ENCODE measurements around the gene HNMT. TPM values are rescaled to one million over a fixed set of nuclear protein-coding genes. Genes with fewer than 3 reads are reported as not detected.

Gene HNMT
- polyA plus RNA-seq, 1 of the 3 experiments (the other 2 are of a cell fraction): 1.8 TPM

- no peaks in the 10 kb centered on the region for H3K36me3 ChIP-seq (replicated peaks in 1 of 2; ENCODE audit: control insufficient read depth in 1 of 2, insufficient read depth in 2 of 2, low read length in 1 of 2)
- no peak for DNase-seq
- H3K4me2 ChIP-seq: no peak overlapping the region
- H2AFZ ChIP-seq (ENCODE audit: low read depth): no peak overlapping the region
- H3F3A ChIP-seq (replicated peaks; ENCODE audit: insufficient read depth): no peaks in the 10 kb centered on the region
- no peak overlapping the region for H3K27ac ChIP-seq (ENCODE audit: low read depth in 2 of 2, low read length in 1 of 2)
- no peaks in the 10 kb centered on the region for H3K79me2 ChIP-seq (ENCODE audit: insufficient read depth)
- H3K9me3 ChIP-seq: no peaks in the 10 kb centered on the region
- WGBS (ENCODE audit: low lambda C conversion rate): 90% methylated on average over 4 of the region's 4 CpGs
- ChIA-PET POLR2A (no interaction called here), CTCF (interaction anchor here (1.8 kb wide), 1 partner anchor 9 kb away, joined by 4 read pairs; no protein-coding TSS in a partner anchor)
- no peak overlapping the region for H3K4me3 ChIP-seq (ENCODE audit: low read depth in 2 of 2, low read length in 1 of 2)
- no peaks in the 10 kb centered on the region for H3K9me2 ChIP-seq
- no peaks in the 10 kb centered on the region; a peak in 2 of 4 replicates for H3K4me1 ChIP-seq (ENCODE audit: control insufficient read depth in 1 of 2, insufficient read depth in 2 of 2, low read depth in 1 of 2, low read length in 1 of 2)
- TF ChIP-seq EZH2phosphoT487 (IDR thresholded peaks at IDR 0.05; ENCODE audit: borderline replicate concordance, low read depth): no peak
- no peak overlapping the region for H3K9ac ChIP-seq
- no peaks in the 10 kb centered on the region for H4K20me1 ChIP-seq (ENCODE audit: insufficient read depth)
- H3K27me3 ChIP-seq (ENCODE audit: insufficient read depth): no peaks in the 10 kb centered on the region; the same call in 1 of the 2 replicates
Observed at GRCh38 chr2:137937246-137937645, 27.0 kb upstream of the HNMT start.

DNA sequence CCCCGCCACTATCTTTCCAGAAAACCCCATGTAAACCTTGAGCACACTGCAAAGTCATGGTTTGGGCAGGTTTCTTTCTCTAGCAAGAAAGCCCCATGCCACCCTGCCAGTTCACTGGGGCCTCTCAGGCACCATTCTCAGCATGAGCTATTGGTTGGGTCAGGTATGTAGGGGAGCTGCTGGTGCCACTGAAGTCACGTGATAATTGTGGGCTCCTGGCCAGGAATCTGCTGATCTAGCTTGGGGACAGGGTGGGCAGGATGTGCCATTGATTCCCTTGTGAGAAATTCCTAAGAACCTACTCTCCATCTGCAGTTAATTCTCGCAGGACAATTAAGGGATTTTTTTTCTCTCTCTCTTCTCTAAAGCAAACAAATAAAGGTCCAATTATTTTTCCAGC, 26.5 kb upstream of the HNMT start:
- TF ChIP-seq EP300 (IDR thresholded peaks at IDR 0.05; ENCODE audit: borderline replicate concordance in 1 of 2, low read depth in 1 of 2, low read length in 1 of 2): no peak
- no peak for TF ChIP-seq MAX (IDR thresholded peaks at IDR 0.05; ENCODE audit: low read depth)
- TF ChIP-seq SMC3 (IDR thresholded peaks at IDR 0.05; ENCODE audit: low read depth, low read length): no peak
- no peak for TF ChIP-seq NRF1 (IDR thresholded peaks at IDR 0.05; ENCODE audit: low read depth, low read length)
- TF ChIP-seq, protein P1, sequence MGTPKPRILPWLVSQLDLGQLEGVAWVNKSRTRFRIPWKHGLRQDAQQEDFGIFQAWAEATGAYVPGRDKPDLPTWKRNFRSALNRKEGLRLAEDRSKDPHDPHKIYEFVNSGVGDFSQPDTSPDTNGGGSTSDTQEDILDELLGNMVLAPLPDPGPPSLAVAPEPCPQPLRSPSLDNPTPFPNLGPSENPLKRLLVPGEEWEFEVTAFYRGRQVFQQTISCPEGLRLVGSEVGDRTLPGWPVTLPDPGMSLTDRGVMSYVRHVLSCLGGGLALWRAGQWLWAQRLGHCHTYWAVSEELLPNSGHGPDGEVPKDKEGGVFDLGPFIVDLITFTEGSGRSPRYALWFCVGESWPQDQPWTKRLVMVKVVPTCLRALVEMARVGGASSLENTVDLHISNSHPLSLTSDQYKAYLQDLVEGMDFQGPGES (IDR thresholded peaks at IDR 0.05; ENCODE audit: low read depth, low read length): no peak
- TF ChIP-seq SIN3A (IDR thresholded peaks at IDR 0.05; ENCODE audit: borderline replicate concordance, low read depth, low read length): no peak
- TF ChIP-seq NFIC (IDR thresholded peaks at IDR 0.05; ENCODE audit: borderline replicate concordance): no peak
- TF ChIP-seq, protein P2, sequence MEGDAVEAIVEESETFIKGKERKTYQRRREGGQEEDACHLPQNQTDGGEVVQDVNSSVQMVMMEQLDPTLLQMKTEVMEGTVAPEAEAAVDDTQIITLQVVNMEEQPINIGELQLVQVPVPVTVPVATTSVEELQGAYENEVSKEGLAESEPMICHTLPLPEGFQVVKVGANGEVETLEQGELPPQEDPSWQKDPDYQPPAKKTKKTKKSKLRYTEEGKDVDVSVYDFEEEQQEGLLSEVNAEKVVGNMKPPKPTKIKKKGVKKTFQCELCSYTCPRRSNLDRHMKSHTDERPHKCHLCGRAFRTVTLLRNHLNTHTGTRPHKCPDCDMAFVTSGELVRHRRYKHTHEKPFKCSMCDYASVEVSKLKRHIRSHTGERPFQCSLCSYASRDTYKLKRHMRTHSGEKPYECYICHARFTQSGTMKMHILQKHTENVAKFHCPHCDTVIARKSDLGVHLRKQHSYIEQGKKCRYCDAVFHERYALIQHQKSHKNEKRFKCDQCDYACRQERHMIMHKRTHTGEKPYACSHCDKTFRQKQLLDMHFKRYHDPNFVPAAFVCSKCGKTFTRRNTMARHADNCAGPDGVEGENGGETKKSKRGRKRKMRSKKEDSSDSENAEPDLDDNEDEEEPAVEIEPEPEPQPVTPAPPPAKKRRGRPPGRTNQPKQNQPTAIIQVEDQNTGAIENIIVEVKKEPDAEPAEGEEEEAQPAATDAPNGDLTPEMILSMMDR (IDR thresholded peaks at IDR 0.05): no peak
- no peak for TF ChIP-seq REST (IDR thresholded peaks at IDR 0.05; ENCODE audit: low read depth, low read length)
- TF ChIP-seq JUND (IDR thresholded peaks at IDR 0.05): no peak
- TF ChIP-seq GATA2 (CRISPR knock-in tag; IDR thresholded peaks at IDR 0.05): no peak
- TF ChIP-seq FOXM1 (IDR thresholded peaks at IDR 0.05; ENCODE audit: low read depth): no peak
- TF ChIP-seq GABPA (IDR thresholded peaks at IDR 0.05; ENCODE audit: low read depth): no peak
- TF ChIP-seq USF2 (IDR thresholded peaks at IDR 0.05; ENCODE audit: borderline replicate concordance, low read depth, low read length): no peak
- no peak for TF ChIP-seq TAF1 (IDR thresholded peaks at IDR 0.05; ENCODE audit: borderline replicate concordance, low read depth, low read length)
- TF ChIP-seq, protein P3, sequence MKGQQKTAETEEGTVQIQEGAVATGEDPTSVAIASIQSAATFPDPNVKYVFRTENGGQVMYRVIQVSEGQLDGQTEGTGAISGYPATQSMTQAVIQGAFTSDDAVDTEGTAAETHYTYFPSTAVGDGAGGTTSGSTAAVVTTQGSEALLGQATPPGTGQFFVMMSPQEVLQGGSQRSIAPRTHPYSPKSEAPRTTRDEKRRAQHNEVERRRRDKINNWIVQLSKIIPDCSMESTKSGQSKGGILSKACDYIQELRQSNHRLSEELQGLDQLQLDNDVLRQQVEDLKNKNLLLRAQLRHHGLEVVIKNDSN (IDR thresholded peaks at IDR 0.05; ENCODE audit: borderline replicate concordance, low read depth): no peak
- no peak overlapping the region for H3K4me2 ChIP-seq
- POLR2A ChIA-PET: no interaction called here
- 85% methylated on average over 2 of the region's 3 CpGs for WGBS (ENCODE audit: low lambda C conversion rate)
- H2AFZ ChIP-seq (ENCODE audit: low read depth): no peak overlapping the region
- no peak overlapping the region for H3K27ac ChIP-seq (ENCODE audit: low read depth in 2 of 2, low read length in 1 of 2)
- DNase-seq: no peak
- no peaks in the 10 kb centered on the region for H3K36me3 ChIP-seq (replicated peaks in 1 of 2; ENCODE audit: control insufficient read depth in 1 of 2, insufficient read depth in 2 of 2, low read length in 1 of 2)
- H3K4me1 ChIP-seq (ENCODE audit: control insufficient read depth in 1 of 2, insufficient read depth in 2 of 2, low read depth in 1 of 2, low read length in 1 of 2): no peaks in the 10 kb centered on the region; a peak in 2 of 4 replicates
- no peak overlapping the region for H3K4me3 ChIP-seq (ENCODE audit: low read depth in 2 of 2, low read length in 1 of 2)
- H3K9me3 ChIP-seq: no peaks in the 10 kb centered on the region
- no peaks in the 10 kb centered on the region for H3K79me2 ChIP-seq (ENCODE audit: insufficient read depth)
- no peaks in the 10 kb centered on the region for H3F3A ChIP-seq (replicated peaks; ENCODE audit: insufficient read depth)
- H4K20me1 ChIP-seq (ENCODE audit: insufficient read depth): no peaks in the 10 kb centered on the region
- H3K9me2 ChIP-seq: no peaks in the 10 kb centered on the region
- no peak overlapping the region for H3K9ac ChIP-seq
- CTCF ChIA-PET: interaction anchor here (1.8 kb wide), 1 partner anchor 10 kb away, joined by 4 read pairs; no protein-coding TSS in a partner anchor
- H3K27me3 ChIP-seq (ENCODE audit: insufficient read depth): no peaks in the 10 kb centered on the region; the same call in 1 of the 2 replicates

All from SK-N-SH (cell line).